K562 (cell line): ENCODE measurements around the gene ARHGAP26. TPM values are rescaled to one million over a fixed set of nuclear protein-coding genes. Genes with fewer than 3 reads are reported as not detected.

Experiments used
- ARHGAP35 ChIP-seq: fragments of 450-650 bp; IDR thresholded peaks from 2 replicates; pipeline ENCODE4 v1.6.1; 2018; ENCODE audit not compliant: partially characterized antibody
- ARID3B ChIP-seq: fragments of 250-450 bp; sonication (Bioruptor Pico); IDR thresholded peaks from 2 replicates; pipeline ENCODE4 v1.4.0; 2020; ENCODE audit warnings: borderline replicate concordance
- DMBX1 ChIP-seq: fragments of 250-450 bp; sonication (Bioruptor Pico); IDR thresholded peaks from 2 replicates; pipeline ENCODE4 v1.8.0; 2022; ENCODE audit warnings: inconsistent platforms, mild to moderate bottlenecking, moderate library complexity, borderline replicate concordance
- KDM1A ChIP-seq, 2 experiments: fragments of 450-650 bp; IDR thresholded peaks; 2 replicates each; pipeline ENCODE4 v1.6.1; 2016; ENCODE audit warnings: mild to moderate bottlenecking in 2 of 2
- MYC ChIP-seq, 2 experiments: fragments of 250-450 bp in 1 of 2; sonication (Bioruptor Pico) in 1 of 2; IDR thresholded peaks; 2 replicates each; pipeline versions ENCODE4 v1.5.1 to v1.6.1; 2012 to 2021; ENCODE audit warnings: low read depth in 2 of 2, borderline replicate concordance in 1 of 2, improper control_type of control experiment in 1 of 2, low read length in 1 of 2, mild to moderate bottlenecking in 1 of 2, moderate library complexity in 1 of 2
- NFE2 ChIP-seq: IDR thresholded peaks from 2 replicates; pipeline ENCODE4 v1.6.1; 2014; ENCODE audit warnings: antibody characterized with exemption, low read depth
- PHB2 ChIP-seq: fragments of 450-650 bp; IDR thresholded peaks from 2 replicates; pipeline ENCODE4 v1.6.1; 2017; ENCODE audit warnings: low read depth
- SLC30A9 ChIP-seq: fragments of 250-450 bp; sonication (Bioruptor Pico); IDR thresholded peaks from 2 replicates; pipeline ENCODE4 v1.8.0; 2022; ENCODE audit warnings: mild to moderate bottlenecking, moderate library complexity
- ZNF511 ChIP-seq: sonication (generic); formaldehyde crosslinking; IDR thresholded peaks from 2 replicates; pipeline ENCODE4 v1.8.0; 2022; ENCODE audit warnings: mild to moderate bottlenecking, missing genetic modification reagents
- polyA plus RNA-seq, 8 experiments: library from polyadenylated mRNA; depleted of rRNA in 4 of 8; stranded (reverse) in 5 of 8; unstranded in 3 of 8; fragments of >200 nt; fragmentation: Nextera tagmentation in 2 of 8; fragmentation: Illumina TruSeq in 1 of 8; extraction: Ambion mirVana in 2 of 8; extraction: Trizol in 1 of 8; gene quantifications; 2 replicates each; pipeline versions ENCODE4 v1.2.1 to v1.2.3, GENCODE V29; 2011 to 2014; ENCODE audit warnings: inconsistent platforms in 1 of 8, missing spikeins in 1 of 8
- total RNA-seq, 7 experiments: library from RNA; depleted of rRNA in 6 of 7; stranded (reverse); fragments of >200 nt in 6 of 7; fragmentation: Illumina TruSeq in 2 of 7; extraction: Trizol in 2 of 7; gene quantifications; 2 replicates each; pipeline versions ENCODE4 v1.2.1 to v1.2.3, GENCODE V29; 2011 to 2021; ENCODE audit warnings: low replicate concordance in 1 of 7
- TF ChIP-seq, protein P1 (sequence below): fragments of 250-450 bp; sonication (Bioruptor Pico); IDR thresholded peaks from 2 replicates; pipeline ENCODE4 v1.6.1; 2021; ENCODE audit warnings: mild to moderate bottlenecking
- TF ChIP-seq, protein P2 (sequence below): IDR thresholded peaks from 2 replicates; pipeline ENCODE4 v1.6.1; 2012; ENCODE audit warnings: low read depth, low read length, improper control_type of control experiment, borderline replicate concordance
- TF ChIP-seq, protein P3 (sequence below): fragments of 250-450 bp; sonication (Bioruptor Pico); IDR thresholded peaks from 2 replicates; pipeline ENCODE4 v1.8.0; 2021; ENCODE audit warnings: moderate library complexity, mild to moderate bottlenecking, inconsistent platforms

Gene ARHGAP26
- total and polyA plus RNA-seq, 9 of the 15 experiments (the other 6 are each of a cell fraction or from before 2014, with no cell fraction given), result 0.13 to 1.1 (median 0.55) TPM

- TF ChIP-seq, protein P1, sequence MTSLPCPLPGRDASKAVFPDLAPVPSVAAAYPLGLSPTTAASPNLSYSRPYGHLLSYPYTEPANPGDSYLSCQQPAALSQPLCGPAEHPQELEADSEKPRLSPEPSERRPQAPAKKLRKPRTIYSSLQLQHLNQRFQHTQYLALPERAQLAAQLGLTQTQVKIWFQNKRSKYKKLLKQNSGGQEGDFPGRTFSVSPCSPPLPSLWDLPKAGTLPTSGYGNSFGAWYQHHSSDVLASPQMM (CRISPR knock-in tag), result no peak
- TF ChIP-seq, protein P2, sequence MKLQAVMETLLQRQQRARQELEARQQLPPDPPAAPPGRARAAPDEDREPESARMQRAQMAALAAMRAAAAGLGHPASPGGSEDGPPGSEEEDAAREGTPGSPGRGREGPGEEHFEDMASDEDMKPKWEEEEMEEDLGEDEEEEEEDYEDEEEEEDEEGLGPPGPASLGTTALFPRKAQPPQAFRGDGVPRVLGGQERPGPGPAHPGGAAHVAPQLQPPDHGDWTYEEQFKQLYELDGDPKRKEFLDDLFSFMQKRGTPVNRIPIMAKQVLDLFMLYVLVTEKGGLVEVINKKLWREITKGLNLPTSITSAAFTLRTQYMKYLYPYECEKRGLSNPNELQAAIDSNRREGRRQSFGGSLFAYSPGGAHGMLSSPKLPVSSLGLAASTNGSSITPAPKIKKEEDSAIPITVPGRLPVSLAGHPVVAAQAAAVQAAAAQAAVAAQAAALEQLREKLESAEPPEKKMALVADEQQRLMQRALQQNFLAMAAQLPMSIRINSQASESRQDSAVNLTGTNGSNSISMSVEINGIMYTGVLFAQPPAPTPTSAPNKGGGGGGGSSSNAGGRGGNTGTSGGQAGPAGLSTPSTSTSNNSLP, result no peak
- TF ChIP-seq SLC30A9, result no peak
- TF ChIP-seq ARID3B, result no peak
- TF ChIP-seq, protein P3, sequence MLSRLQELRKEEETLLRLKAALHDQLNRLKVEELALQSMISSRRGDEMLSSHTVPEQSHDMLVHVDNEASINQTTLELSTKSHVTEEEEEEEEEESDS (CRISPR knock-in tag), result no peak
- no peak for TF ChIP-seq KDM1A (IDR thresholded peaks at IDR 0.05)
- TF ChIP-seq DMBX1 (CRISPR knock-in tag), result peak; percentile 68; the same call in 1 of the 2 replicates
- TF ChIP-seq ARHGAP35, result no peak
- no peak for TF ChIP-seq NFE2
- TF ChIP-seq ZNF511, result no peak
- TF ChIP-seq MYC (IDR thresholded peaks at IDR 0.05; ENCODE audit: low read depth, low read length), result no peak
- TF ChIP-seq MYC (CRISPR knock-in tag; IDR thresholded peaks at IDR 0.05; ENCODE audit: borderline replicate concordance, low read depth), result no peak
- no peak for TF ChIP-seq PHB2
Measured at GRCh38 chr5:142852416-142853198, 82.4 kb downstream of the ARHGAP26 start (continued).
